ENCODE data around the gene FMN1.

FMN1 gene

GRCh38 chr15:33059184-33059583, 135.3 kb downstream of the FMN1 start:
- no peak for DNase-seq (ENCODE audit: low spot score)

- DNase-seq (ENCODE audit: low spot score): no peak
Measured at GRCh38 chr15:33057845-33058244, 136.7 kb downstream of the FMN1 start.

- DNase-seq (ENCODE audit: low spot score): no peak
Measured at GRCh38 chr15:33055962-33056361, 138.6 kb downstream of the FMN1 start.

- no peak for DNase-seq (ENCODE audit: low spot score)
Measured at GRCh38 chr15:33051528-33051927, 143.0 kb downstream of the FMN1 start.

- DNase-seq (ENCODE audit: low spot score): no peak
Measured at GRCh38 chr15:33048255-33048654, 146.3 kb downstream of the FMN1 start.

- DNase-seq (ENCODE audit: low spot score): no peak
Measured at GRCh38 chr15:33047077-33047476, 147.4 kb downstream of the FMN1 start.

- DNase-seq (ENCODE audit: low spot score): no peak
Measured at GRCh38 chr15:33046329-33046728, 148.2 kb downstream of the FMN1 start.

- no peak for DNase-seq (ENCODE audit: low spot score)
Measured at GRCh38 chr15:33045066-33045810, 149.3 kb downstream of the FMN1 start.

- DNase-seq (ENCODE audit: low spot score): no peak
Measured at GRCh38 chr15:33044598-33044997, 149.9 kb downstream of the FMN1 start.

- DNase-seq (ENCODE audit: low spot score): no peak
Measured at GRCh38 chr15:33043636-33044035, 150.9 kb downstream of the FMN1 start.

GRCh38 chr15:33040496-33040895, 154.0 kb downstream of the FMN1 start:
- DNase-seq (ENCODE audit: low spot score): no peak

GRCh38 chr15:33034588-33034987, 159.9 kb downstream of the FMN1 start:
- no peak for DNase-seq (ENCODE audit: low spot score)

GRCh38 chr15:33032053-33032452, 162.5 kb downstream of the FMN1 start:
- no peak for DNase-seq (ENCODE audit: low spot score)

- peak; percentile 74 for DNase-seq (ENCODE audit: low spot score)
Measured at GRCh38 chr15:33031324-33031821, 163.1 kb downstream of the FMN1 start.

GRCh38 chr15:33030315-33030714, 164.2 kb downstream of the FMN1 start:
- no peak for DNase-seq (ENCODE audit: low spot score)

- DNase-seq (ENCODE audit: low spot score): peak; percentile 27
Measured at GRCh38 chr15:33029109-33029652, 165.3 kb downstream of the FMN1 start.

- DNase-seq (ENCODE audit: low spot score): no peak
Measured at GRCh38 chr15:33028495-33028894, 166.0 kb downstream of the FMN1 start.

GRCh38 chr15:33027306-33028035, 167.0 kb downstream of the FMN1 start:
- DNase-seq (ENCODE audit: low spot score): no peak

- DNase-seq (ENCODE audit: low spot score): no peak
Measured at GRCh38 chr15:33026614-33027013, 167.9 kb downstream of the FMN1 start.

- DNase-seq (ENCODE audit: low spot score): peak; percentile 69
Measured at GRCh38 chr15:33022629-33023028, 171.9 kb downstream of the FMN1 start.

- peak; percentile 79 for DNase-seq (ENCODE audit: low spot score)
Measured at GRCh38 chr15:33021806-33022389, 172.6 kb downstream of the FMN1 start.

GRCh38 chr15:33019354-33019981, 175.0 kb downstream of the FMN1 start:
- no peak for DNase-seq (ENCODE audit: low spot score)
